H9 (cell line): ENCODE measurements around the gene FSTL1. TPM values are rescaled to one million over a fixed set of nuclear protein-coding genes. Genes with fewer than 3 reads are reported as not detected.

ENCODE experiments used
- DNase-seq: peaks from one replicate; pipeline ENCODE4 v3.0.0-alpha.2; 2017
- H2AFZ ChIP-seq: one replicate; pipeline ENCODE4 v1.6.1; 2013; ENCODE audit warnings: mild to moderate bottlenecking, low read length, control low read depth, moderate library complexity
- H2AK5ac ChIP-seq: 2 replicates; pipeline ENCODE4 v1.6.1; 2013; ENCODE audit warnings: low read length, control low read depth, mixed read lengths; ENCODE audit not compliant: insufficient read length
- H2BK120ac ChIP-seq: one replicate; pipeline ENCODE4 v1.6.1; 2013; ENCODE audit warnings: low read depth, mild to moderate bottlenecking, low read length, control low read depth, inconsistent platforms; ENCODE audit not compliant: poor library complexity, severe bottlenecking
- H2BK12ac ChIP-seq: 2 replicates; pipeline ENCODE4 v1.6.1; 2013; ENCODE audit warnings: low read length, control low read depth, mixed read lengths, low read depth; ENCODE audit not compliant: insufficient read length
- H2BK15ac ChIP-seq: 2 replicates; pipeline ENCODE4 v1.6.1; 2013; ENCODE audit warnings: low read depth, low read length, control low read depth
- H2BK20ac ChIP-seq: one replicate; pipeline ENCODE4 v1.6.1; 2013; ENCODE audit warnings: low read depth, mild to moderate bottlenecking, low read length, control low read depth, inconsistent platforms; ENCODE audit not compliant: poor library complexity, severe bottlenecking
- H2BK5ac ChIP-seq: 2 replicates; pipeline ENCODE4 v1.6.1; 2013; ENCODE audit warnings: low read length, control low read depth, mixed read lengths; ENCODE audit not compliant: insufficient read length
- H3K14ac ChIP-seq: 2 replicates; pipeline ENCODE4 v1.6.1; 2013; ENCODE audit warnings: low read length, control low read depth; ENCODE audit not compliant: insufficient read depth
- H3K18ac ChIP-seq: 2 replicates; pipeline ENCODE4 v1.6.1; 2013; ENCODE audit warnings: low read depth, mild to moderate bottlenecking, mixed read lengths, low read length, control low read depth; ENCODE audit not compliant: insufficient read length
- H3K23ac ChIP-seq: 2 replicates; pipeline ENCODE4 v1.6.1; 2013; ENCODE audit warnings: low read length, control low read depth, mixed read lengths, low read depth; ENCODE audit not compliant: insufficient read length
- H3K23me2 ChIP-seq: 2 replicates; pipeline ENCODE4 v1.6.1; 2013; ENCODE audit warnings: low read depth, mild to moderate bottlenecking, mixed read lengths, low read length, control low read depth; ENCODE audit not compliant: insufficient read length, poor library complexity, severe bottlenecking
- H3K27ac ChIP-seq: 2 replicates; pipeline ENCODE4 v1.5.1; 2013; ENCODE audit warnings: low read length, control low read depth, mixed read lengths, low read depth; ENCODE audit not compliant: insufficient read length
- H3K27me3 ChIP-seq: 2 replicates; pipeline ENCODE4 v1.6.1; 2013; ENCODE audit warnings: low read length, control low read depth, inconsistent platforms; ENCODE audit not compliant: insufficient read depth
- H3K4ac ChIP-seq: 2 replicates; pipeline ENCODE4 v1.6.1; 2013; ENCODE audit warnings: low read depth, mild to moderate bottlenecking, control low read depth, inconsistent platforms, low read length, moderate library complexity
- H3K4me1 ChIP-seq: 2 replicates; pipeline ENCODE4 v1.6.1; 2013; ENCODE audit warnings: low read length, control low read depth, inconsistent platforms; ENCODE audit not compliant: insufficient read depth
- H3K4me2 ChIP-seq: 2 replicates; pipeline ENCODE4 v1.6.1; 2013; ENCODE audit warnings: low read length, control low read depth, mixed read lengths; ENCODE audit not compliant: insufficient read length, insufficient read depth
- H3K56ac ChIP-seq: 2 replicates; pipeline ENCODE4 v1.6.1; 2013; ENCODE audit warnings: low read depth, mild to moderate bottlenecking, mixed read lengths, low read length, control low read depth; ENCODE audit not compliant: insufficient read length
- H3K79me1 ChIP-seq: 2 replicates; pipeline ENCODE4 v1.6.1; 2013; ENCODE audit warnings: low read depth, mild to moderate bottlenecking, moderate library complexity, low read length, control low read depth, inconsistent platforms; ENCODE audit not compliant: insufficient read depth, poor library complexity, severe bottlenecking
- H3K79me2 ChIP-seq: 2 replicates; pipeline ENCODE4 v1.6.1; 2013; ENCODE audit warnings: low read length, control low read depth, inconsistent platforms; ENCODE audit not compliant: insufficient read depth
- H3K9ac ChIP-seq: 2 replicates; pipeline ENCODE4 v1.6.1; 2013; ENCODE audit warnings: low read length, control low read depth, mixed read lengths; ENCODE audit not compliant: insufficient read length; ENCODE audit errors: extremely low read depth
- H3K9me3 ChIP-seq: one replicate; pipeline ENCODE4 v1.6.1; 2013; ENCODE audit warnings: low read depth, low read length, inconsistent platforms; ENCODE audit not compliant: control insufficient read depth
- H3T11ph ChIP-seq: one replicate; pipeline ENCODE4 v1.6.1; 2013; ENCODE audit warnings: mild to moderate bottlenecking, low read length, control low read depth, inconsistent platforms
- H4K20me1 ChIP-seq: one replicate; pipeline ENCODE4 v1.6.1; 2013; ENCODE audit not compliant: control insufficient read depth, insufficient read length, insufficient read depth
- H4K5ac ChIP-seq: 2 replicates; pipeline ENCODE4 v1.6.1; 2013; ENCODE audit warnings: low read depth, mild to moderate bottlenecking, mixed read lengths, low read length, control low read depth; ENCODE audit not compliant: insufficient read length
- H4K8ac ChIP-seq: replicated peaks from 2 replicates; pipeline ENCODE4 v1.6.1; 2013; ENCODE audit warnings: low read length, control low read depth, mixed read lengths, low read depth; ENCODE audit not compliant: insufficient read length
- H4K91ac ChIP-seq: 2 replicates; pipeline ENCODE4 v1.6.1; 2013; ENCODE audit warnings: low read depth, mild to moderate bottlenecking, moderate library complexity, mixed read lengths, low read length, control low read depth; ENCODE audit not compliant: insufficient read length
- H3K27ac Mint-ChIP-seq, 3 experiments: 2 replicates in 2 of 3; 3 replicates in 1 of 3; pipeline ENCODE4 v1.8.0; 2020 to 2021; ENCODE audit warnings: mixed read lengths in 3 of 3, mild to moderate bottlenecking in 1 of 3, moderate library complexity in 1 of 3
- H3K27me3 Mint-ChIP-seq: 2 replicates; pipeline ENCODE4 v1.8.0; 2021; ENCODE audit warnings: low read depth, mild to moderate bottlenecking, moderate library complexity, mixed read lengths
- H3K36me3 Mint-ChIP-seq, 3 experiments: 2 replicates in 2 of 3; 3 replicates in 1 of 3; pipeline ENCODE4 v1.8.0; 2020 to 2021; ENCODE audit warnings: low read depth in 3 of 3, mixed read lengths in 3 of 3; ENCODE audit not compliant: insufficient read depth in 1 of 3
- H3K4me1 Mint-ChIP-seq, 2 experiments: 2 replicates each; pipeline ENCODE4 v1.8.0; 2020; ENCODE audit warnings: mixed read lengths in 2 of 2
- H3K4me3 Mint-ChIP-seq, 2 experiments: 2 replicates in 1 of 2; 3 replicates in 1 of 2; pipeline ENCODE4 v1.8.0; 2020 to 2021; ENCODE audit warnings: mild to moderate bottlenecking in 2 of 2, mixed read lengths in 2 of 2, moderate library complexity in 1 of 2
- H3K9me3 Mint-ChIP-seq, 2 experiments: 2 replicates in 1 of 2; 3 replicates in 1 of 2; pipeline ENCODE4 v1.8.0; 2020; ENCODE audit warnings: mild to moderate bottlenecking in 2 of 2, mixed read lengths in 2 of 2, moderate library complexity in 1 of 2
- WGBS: extraction: QIAGEN DNeasy Blood & Tissue Kit; methylation state at CpG from one replicate; pipeline ENCODE4 v1.1.7; 2013; ENCODE audit warnings: missing lambda C conversion rate, low lambda C conversion rate, mixed read lengths; ENCODE audit not compliant: insufficient read length; ENCODE audit errors: extremely low coverage; 5-methylcytosine and 5-hydroxymethylcytosine counted together
- total RNA-seq: library from RNA; stranded (reverse); gene quantifications from 2 replicates; pipeline ENCODE4 v1.2.1, GENCODE V29; 2021
- TF ChIP-seq, protein P1 (sequence below): fragments of 200-600 bp; sonication (generic); conservative IDR thresholded peaks from 3 replicates; pipeline ENCODE4 v1.8.0; 2021; ENCODE audit warnings: antibody characterized with exemption, mild to moderate bottlenecking

The FSTL1 gene
- total RNA-seq, 1 experiment from 2014 or later, result 326 TPM

DNA sequence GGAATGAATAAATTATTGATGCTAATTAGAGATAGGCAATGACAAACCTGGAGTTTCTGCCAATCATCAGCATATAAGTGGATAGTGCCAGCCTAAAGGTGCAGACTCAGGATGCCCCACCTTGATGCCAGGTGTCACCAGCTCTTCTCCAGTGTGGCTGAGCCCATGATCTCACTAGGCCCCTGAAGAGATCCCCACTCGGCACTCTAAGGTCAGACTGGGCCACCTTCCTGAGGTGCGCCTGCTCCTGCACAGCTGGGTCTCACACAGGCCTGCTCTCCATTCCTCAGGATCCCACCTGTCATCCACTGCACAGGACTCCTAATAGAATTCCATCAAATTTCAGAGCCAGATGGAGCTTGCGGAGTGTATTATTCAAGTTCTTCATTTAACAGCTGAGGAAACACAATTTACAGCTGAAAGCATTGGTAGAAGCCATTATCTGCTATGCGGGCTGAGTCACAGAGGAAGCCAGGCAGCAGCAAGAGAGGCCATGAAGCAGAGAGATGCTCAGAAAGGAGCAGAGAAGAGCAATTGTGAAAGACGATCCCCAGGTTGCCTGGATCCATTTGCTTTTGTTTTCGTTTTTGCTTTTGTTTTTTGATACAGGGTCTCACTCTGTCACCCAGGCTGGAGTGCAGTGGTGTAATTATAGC lies 25.1 kb upstream of the FSTL1 start:
- Histone ChIP-seq H2BK5ac (no peak overlapping the region), H3T11ph (no peak overlapping the region), H2AK5ac (no peak overlapping the region), H3K79me2 (no peaks in the 10 kb centered on the region), H3K4me1 (peaks cover 12% of the 10 kb centered on the region), H3K27ac (no peak overlapping the region), H4K5ac (no peak overlapping the region), H2AFZ (no peak overlapping the region), H2BK120ac (no peak overlapping the region), H4K8ac (no peak overlapping the region), H4K20me1 (no peaks in the 10 kb centered on the region), H2BK20ac (no peak overlapping the region), H3K27me3 (no peaks in the 10 kb centered on the region), H4K91ac (no peak overlapping the region), H2BK15ac (no peak overlapping the region), H3K4ac (no peak overlapping the region), H3K18ac (no peak overlapping the region), H3K14ac (no peak overlapping the region), H3K79me1 (no peaks in the 10 kb centered on the region), H3K23ac (no peak overlapping the region), H3K23me2 (no peaks in the 10 kb centered on the region), H3K9me3 (no peaks in the 10 kb centered on the region), H3K9ac (no peak overlapping the region), H3K4me2 (no peak overlapping the region), H2BK12ac (no peak overlapping the region), H3K56ac (no peak overlapping the region)
- peaks cover 49% of the 10 kb centered on the region in 2 experiments for H3K4me1 Mint-ChIP-seq
- no peaks in the 10 kb centered on the region for H3K27me3 Mint-ChIP-seq
- H3K36me3 Mint-ChIP-seq, result peaks cover 2 to 14% (median 4%) of the 10 kb centered on the region in 3 experiments; a peak in 6 of 7 replicates
- no peak for DNase-seq
- H3K27ac Mint-ChIP-seq, result peak overlapping the region in 1 of 3 experiments; percentile 76; a peak in 2 of 7 replicates
- no CpG with 5 or more reads among the region's 6 CpGs for WGBS
- TF ChIP-seq, protein P1, sequence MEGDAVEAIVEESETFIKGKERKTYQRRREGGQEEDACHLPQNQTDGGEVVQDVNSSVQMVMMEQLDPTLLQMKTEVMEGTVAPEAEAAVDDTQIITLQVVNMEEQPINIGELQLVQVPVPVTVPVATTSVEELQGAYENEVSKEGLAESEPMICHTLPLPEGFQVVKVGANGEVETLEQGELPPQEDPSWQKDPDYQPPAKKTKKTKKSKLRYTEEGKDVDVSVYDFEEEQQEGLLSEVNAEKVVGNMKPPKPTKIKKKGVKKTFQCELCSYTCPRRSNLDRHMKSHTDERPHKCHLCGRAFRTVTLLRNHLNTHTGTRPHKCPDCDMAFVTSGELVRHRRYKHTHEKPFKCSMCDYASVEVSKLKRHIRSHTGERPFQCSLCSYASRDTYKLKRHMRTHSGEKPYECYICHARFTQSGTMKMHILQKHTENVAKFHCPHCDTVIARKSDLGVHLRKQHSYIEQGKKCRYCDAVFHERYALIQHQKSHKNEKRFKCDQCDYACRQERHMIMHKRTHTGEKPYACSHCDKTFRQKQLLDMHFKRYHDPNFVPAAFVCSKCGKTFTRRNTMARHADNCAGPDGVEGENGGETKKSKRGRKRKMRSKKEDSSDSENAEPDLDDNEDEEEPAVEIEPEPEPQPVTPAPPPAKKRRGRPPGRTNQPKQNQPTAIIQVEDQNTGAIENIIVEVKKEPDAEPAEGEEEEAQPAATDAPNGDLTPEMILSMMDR, result no peak
- H3K9me3 Mint-ChIP-seq, result peaks cover 7 to 10% of the 10 kb centered on the region in 2 experiments
- H3K4me3 Mint-ChIP-seq, result no peak overlapping the region
